GM23338 (cell line): Measurements from ENCODE around the gene HAL. TPM values are rescaled to one million over a fixed set of nuclear protein-coding genes. Genes with fewer than 3 reads are reported as not detected.

Source experiments
- ATAC-seq: fragments of 200-7000 bp; cut with Tn5 transposase; 3 replicates; pipeline ENCODE4 v1.9.1; 2020
- DNase-seq: peaks from one replicate; pipeline ENCODE4 v3.0.0-alpha.2; 2015; ENCODE audit warnings: low spot score
- H2AFZ ChIP-seq: fragments of 200-600 bp; sonication (generic); 2 replicates; pipeline ENCODE4 v1.8.0; 2016; ENCODE audit warnings: antibody characterized with exemption, mild to moderate bottlenecking, moderate library complexity
- H3F3A ChIP-seq: fragments of 200-600 bp; sonication (generic); replicated peaks from 2 replicates; pipeline ENCODE4 v1.8.0; 2017; ENCODE audit warnings: antibody characterized with exemption, mixed run types, low read depth
- H3K27ac ChIP-seq: fragments of 200-600 bp; sonication (generic); 2 replicates; pipeline ENCODE4 v1.6.1; 2016; ENCODE audit warnings: low read depth
- H3K27me3 ChIP-seq: fragments of 200-600 bp; sonication (generic); 2 replicates; pipeline ENCODE4 v1.8.0; 2016; ENCODE audit warnings: mild to moderate bottlenecking, mixed run types, moderate library complexity; ENCODE audit not compliant: insufficient read depth
- H3K36me3 ChIP-seq: fragments of 200-600 bp; sonication (generic); 2 replicates; pipeline ENCODE4 v1.8.0; 2016; ENCODE audit warnings: mild to moderate bottlenecking; ENCODE audit not compliant: insufficient read depth
- H3K4me1 ChIP-seq: fragments of 200-600 bp; sonication (generic); 2 replicates; pipeline ENCODE4 v1.8.0; 2016; ENCODE audit warnings: mild to moderate bottlenecking, moderate library complexity; ENCODE audit not compliant: insufficient read depth
- H3K4me2 ChIP-seq: fragments of 200-600 bp; sonication (generic); 2 replicates; pipeline ENCODE4 v1.7.1; 2017; ENCODE audit warnings: mixed run types
- H3K4me3 ChIP-seq: fragments of 200-600 bp; sonication (generic); 2 replicates; pipeline ENCODE4 v1.6.1; 2016; ENCODE audit warnings: mixed run types
- H3K79me2 ChIP-seq: fragments of 200-600 bp; sonication (generic); replicated peaks from 2 replicates; pipeline ENCODE4 v1.8.0; 2017; ENCODE audit warnings: mild to moderate bottlenecking; ENCODE audit not compliant: insufficient read depth
- H3K9me2 ChIP-seq: fragments of 200-600 bp; sonication (generic); 2 replicates; pipeline ENCODE4 v1.8.0; 2017; ENCODE audit not compliant: insufficient read depth
- H4K20me1 ChIP-seq: fragments of 200-600 bp; sonication (generic); replicated peaks from 2 replicates; pipeline ENCODE4 v1.8.0; 2017; ENCODE audit warnings: mild to moderate bottlenecking; ENCODE audit not compliant: insufficient read depth
- H3K27ac Mint-ChIP-seq: 2 replicates; pipeline ENCODE4 v1.8.0; 2020; ENCODE audit warnings: inconsistent platforms, mild to moderate bottlenecking, moderate library complexity, mixed read lengths
- H3K27me3 Mint-ChIP-seq: 3 replicates; pipeline ENCODE4 v1.8.0; 2022; ENCODE audit warnings: low read depth, mild to moderate bottlenecking, moderate library complexity, mixed read lengths, inconsistent platforms; ENCODE audit not compliant: insufficient read depth, poor library complexity
- H3K36me3 Mint-ChIP-seq: 3 replicates; pipeline ENCODE4 v1.8.0; 2021; ENCODE audit warnings: low read depth, mild to moderate bottlenecking, inconsistent platforms, moderate library complexity, mixed read lengths
- H3K4me1 Mint-ChIP-seq: 3 replicates; pipeline ENCODE4 v1.8.0; 2020; ENCODE audit warnings: mild to moderate bottlenecking, inconsistent platforms, mixed read lengths
- H3K4me3 Mint-ChIP-seq: 3 replicates; pipeline ENCODE4 v1.8.0; 2021; ENCODE audit warnings: moderate library complexity, mild to moderate bottlenecking, inconsistent platforms, mixed read lengths
- H3K9me3 Mint-ChIP-seq: 3 replicates; pipeline ENCODE4 v1.8.0; 2020; ENCODE audit warnings: moderate library complexity, mild to moderate bottlenecking, inconsistent platforms, mixed read lengths
- CREB1 ChIP-seq: fragments of 250-450 bp; sonication (Bioruptor Pico); IDR thresholded peaks from 2 replicates; pipeline ENCODE4 v1.5.0; 2020; ENCODE audit warnings: low read depth, mild to moderate bottlenecking, moderate library complexity
- CTCF ChIP-seq, 2 experiments: fragments of 200-600 bp in 1 of 2; sonication (generic) in 1 of 2; conservative IDR thresholded peaks; 2 replicates each; pipeline versions ENCODE4 v1.5.1 to v1.6.1; 2016 to 2017; ENCODE audit warnings: antibody characterized with exemption in 2 of 2, low read depth in 2 of 2, mild to moderate bottlenecking in 2 of 2, moderate library complexity in 1 of 2
- ETS1 ChIP-seq: IDR thresholded peaks from 2 replicates; pipeline ENCODE4 v1.6.1; 2016; ENCODE audit warnings: antibody characterized with exemption
- EZH2phosphoT487 ChIP-seq: fragments of 200-600 bp; sonication (generic); IDR thresholded peaks from one replicate; pipeline ENCODE4 v1.8.1; 2018; ENCODE audit warnings: antibody characterized with exemption; ENCODE audit not compliant: unreplicated experiment
- JUNB ChIP-seq: IDR thresholded peaks from one replicate; pipeline ENCODE4 v1.6.1; 2016; ENCODE audit warnings: antibody characterized with exemption; ENCODE audit not compliant: unreplicated experiment
- NANOG ChIP-seq: IDR thresholded peaks from 2 replicates; pipeline ENCODE4 v1.6.1; 2016; ENCODE audit warnings: antibody characterized with exemption, borderline replicate concordance
- POLR2AphosphoS5 ChIP-seq: IDR thresholded peaks from 2 replicates; pipeline ENCODE4 v1.6.1; 2016; ENCODE audit warnings: antibody characterized with exemption, low read depth
- REST ChIP-seq: IDR thresholded peaks from one replicate; pipeline ENCODE4 v1.6.1; 2018; ENCODE audit warnings: antibody characterized with exemption; ENCODE audit not compliant: unreplicated experiment
- ZNF114 ChIP-seq: fragments of 250-450 bp; sonication (Bioruptor Pico); IDR thresholded peaks from 2 replicates; pipeline ENCODE4 v1.5.0; 2020; ENCODE audit warnings: mild to moderate bottlenecking, moderate library complexity
- ZNF462 ChIP-seq: fragments of 250-450 bp; sonication (Bioruptor Pico); IDR thresholded peaks from 2 replicates; pipeline ENCODE4 v1.5.0; 2020; ENCODE audit warnings: mild to moderate bottlenecking, moderate library complexity
- polyA plus RNA-seq: library from polyadenylated mRNA; unstranded; fragments of >200 nt; fragmentation: Nextera tagmentation; extraction: Ambion mirVana; gene quantifications from 2 replicates; pipeline ENCODE4 v1.2.1, GENCODE V29; 2016
- total RNA-seq: library from RNA; depleted of rRNA; stranded (reverse); fragments of >200 nt; shearing (Covaris generic); gene quantifications from 2 replicates; pipeline ENCODE4 v1.2.3, GENCODE V29; 2014

HAL gene
- total and polyA plus RNA-seq, 2 experiments from 2014 or later = 0.17 to 0.24 TPM

GRCh38 chr12:95977764-95978305, 18.3 kb downstream of the HAL start (continued):
- TF ChIP-seq CTCF (conservative IDR thresholded peaks at IDR 0.05; ENCODE audit: low read depth in 2 of 2) (no peak), ZNF114 (CRISPR knock-in tag) (no peak)

- DNase-seq = no peak
- TF ChIP-seq EZH2phosphoT487 = no peak
- no peak for TF ChIP-seq JUNB
- TF ChIP-seq ETS1 = no peak
- TF ChIP-seq POLR2AphosphoS5 = no peak
- no peak for TF ChIP-seq REST
- no peak for TF ChIP-seq ZNF462 (CRISPR knock-in tag)
- no peak for TF ChIP-seq CREB1 (CRISPR knock-in tag)
- TF ChIP-seq NANOG = no peak
- no peak for TF ChIP-seq CTCF (conservative IDR thresholded peaks at IDR 0.05; ENCODE audit: low read depth in 2 of 2)
These were observed 19.7 kb downstream of the HAL start for GRCh38 chr12:95976416-95976832.

More at GRCh38 chr12:95976416-95976832, 19.7 kb downstream of the HAL start:
- Histone ChIP-seq H3K4me2 (no peak overlapping the region), H3K4me3 (no peak overlapping the region), H3K9me2 (no peaks in the 10 kb centered on the region), H4K20me1 (no peaks in the 10 kb centered on the region), H3K36me3 (no peaks in the 10 kb centered on the region), H3K4me1 (no peaks in the 10 kb centered on the region), H3K79me2 (no peaks in the 10 kb centered on the region), H3F3A (no peaks in the 10 kb centered on the region), H2AFZ (peak overlapping the region; percentile 48; the same call in 1 of the 2 replicates), H3K27ac (no peak overlapping the region), H3K27me3 (no peaks in the 10 kb centered on the region)
- no peaks in the 10 kb centered on the region for H3K27me3 Mint-ChIP-seq
- H3K4me3 Mint-ChIP-seq = no peak overlapping the region
- H3K27ac Mint-ChIP-seq = no peak overlapping the region
- H3K36me3 Mint-ChIP-seq = no peaks in the 10 kb centered on the region
- H3K9me3 Mint-ChIP-seq = no peaks in the 10 kb centered on the region
- peaks cover 12% of the 10 kb centered on the region; the same call in 1 of the 3 replicates for H3K4me1 Mint-ChIP-seq
- no peak for ATAC-seq
